H1 (cell line): ENCODE measurements around the gene CGN. TPM values are rescaled to one million over a fixed set of nuclear protein-coding genes. Genes with fewer than 3 reads are reported as not detected.

ENCODE experiments used
- CTCF ChIA-PET: fragments of 300-600 bp; sonication (Branson Sonifier 250); formaldehyde crosslinking; loops from one replicate; lab custom pipeline; 2021; ENCODE audit not compliant: partially characterized antibody; lab: Charles Lee
- POLR2A ChIA-PET: fragments of 300-600 bp; sonication (Branson Sonifier 250); formaldehyde crosslinking; loops from one replicate; lab custom pipeline; 2021; ENCODE audit warnings: inconsistent platforms; ENCODE audit not compliant: partially characterized antibody; lab: Charles Lee
- DNase-seq, 2 experiments: peaks; one replicate each; pipeline versions ENCODE4 v3.0.0 to v3.0.0-alpha.2; 2010 to 2022; ENCODE audit warnings: low spot score in 2 of 2, low read depth in 1 of 2, mixed read lengths in 1 of 2
- FAIRE-seq: peaks from 2 replicates; lab custom pipeline; 2011; peaks lifted over from hg19 to GRCh38; lab: Jason Lieb, UNC
- H2AFZ ChIP-seq: 2 replicates; pipeline ENCODE4 v1.8.1; 2012; ENCODE audit warnings: low read length, inconsistent platforms
- H2AK5ac ChIP-seq: 2 replicates; pipeline ENCODE4 v1.6.1; 2013; ENCODE audit warnings: low read depth, low read length
- H2BK120ac ChIP-seq: replicated peaks from 2 replicates; pipeline ENCODE3; 2013; ENCODE audit warnings: low read depth, low read length, inconsistent platforms
- H2BK12ac ChIP-seq: 2 replicates; pipeline ENCODE4 v1.6.1; 2013; ENCODE audit warnings: low read depth, low read length
- H2BK15ac ChIP-seq: 2 replicates; pipeline ENCODE4 v1.6.1; 2013; ENCODE audit warnings: low read length
- H2BK20ac ChIP-seq: 2 replicates; pipeline ENCODE4 v1.6.1; 2013; ENCODE audit warnings: low read length
- H2BK5ac ChIP-seq: 2 replicates; pipeline ENCODE4 v1.6.1; 2013; ENCODE audit warnings: low read depth, low read length
- H3K14ac ChIP-seq: 2 replicates; pipeline ENCODE4 v1.6.1; 2013; ENCODE audit warnings: inconsistent platforms; ENCODE audit not compliant: insufficient read length
- H3K18ac ChIP-seq: 2 replicates; pipeline ENCODE4 v1.6.1; 2013; ENCODE audit warnings: low read length; ENCODE audit errors: extremely low read depth
- H3K23ac ChIP-seq: 2 replicates; pipeline ENCODE4 v1.6.1; 2013; ENCODE audit warnings: inconsistent platforms; ENCODE audit not compliant: insufficient read length
- H3K23me2 ChIP-seq: 2 replicates; pipeline ENCODE4 v1.6.1; 2013; ENCODE audit warnings: low read depth, low read length
- H3K27ac ChIP-seq: 2 replicates; pipeline ENCODE4 v1.6.1; 2011; ENCODE audit warnings: low read depth, low read length, inconsistent platforms
- H3K27me3 ChIP-seq, 4 experiments: replicated peaks in 1 of 4; 1 replicate in 1 of 4; 2 replicates in 3 of 4; pipeline versions ENCODE4 v1.6.1 to v1.8.1; 2011 to 2013; ENCODE audit warnings: low read length in 3 of 4, mild to moderate bottlenecking in 3 of 4, inconsistent platforms in 2 of 4, mixed read lengths in 2 of 4, moderate library complexity in 1 of 4; ENCODE audit not compliant: control insufficient read depth in 3 of 4, insufficient read depth in 3 of 4; ENCODE audit errors: extremely low read depth in 1 of 4
- H3K36me3 ChIP-seq, 4 experiments: 2 replicates each; pipeline versions ENCODE4 v1.6.1 to v1.8.1; 2011 to 2013; ENCODE audit warnings: mild to moderate bottlenecking in 4 of 4, low read length in 3 of 4, moderate library complexity in 2 of 4, control low read depth in 1 of 4, inconsistent platforms in 1 of 4; ENCODE audit not compliant: insufficient read depth in 4 of 4, control insufficient read depth in 2 of 4
- H3K4ac ChIP-seq: replicated peaks from 2 replicates; pipeline ENCODE3; 2013; ENCODE audit warnings: low read length, low read depth, mixed read lengths, inconsistent platforms; ENCODE audit not compliant: insufficient read length
- H3K4me1 ChIP-seq, 4 experiments: replicated peaks in 1 of 4; 1 replicate in 1 of 4; 2 replicates in 3 of 4; pipeline versions ENCODE4 v1.6.1 to v1.8.1; 2011 to 2013; ENCODE audit warnings: low read length in 3 of 4, inconsistent platforms in 2 of 4, mixed read lengths in 1 of 4; ENCODE audit not compliant: insufficient read depth in 4 of 4, control insufficient read depth in 3 of 4
- H3K4me2 ChIP-seq, 2 experiments: 2 replicates each; pipeline versions ENCODE4 v1.6.1 to v1.8.1; 2011 to 2013; ENCODE audit warnings: low read depth in 2 of 2, low read length in 2 of 2, control low read depth in 1 of 2, inconsistent platforms in 1 of 2, mild to moderate bottlenecking in 1 of 2; ENCODE audit not compliant: insufficient read depth in 1 of 2
- H3K4me3 ChIP-seq, 4 experiments: fragments of 200-600, 300-600 bp in 1 of 4; sonication (generic), shearing (Covaris generic), sonication (Bioruptor Twin) in 1 of 4; 2 replicates each; pipeline versions ENCODE4 v1.5.1 to v1.8.1; 2011 to 2016; ENCODE audit warnings: low read length in 4 of 4, low read depth in 3 of 4, control low read depth in 2 of 4, inconsistent platforms in 2 of 4, mild to moderate bottlenecking in 2 of 4, mixed read lengths in 1 of 4, moderate library complexity in 1 of 4; ENCODE audit not compliant: insufficient read depth in 2 of 4; ENCODE audit errors: extremely low read depth in 1 of 4
- H3K56ac ChIP-seq: replicated peaks from 2 replicates; pipeline ENCODE3; 2013; ENCODE audit warnings: low read depth, mild to moderate bottlenecking, mixed read lengths, low read length, inconsistent platforms; ENCODE audit not compliant: insufficient read length
- H3K79me1 ChIP-seq: 2 replicates; pipeline ENCODE4 v1.6.1; 2013; ENCODE audit warnings: low read depth, low read length, control low read depth
- H3K79me2 ChIP-seq, 2 experiments: 2 replicates each; pipeline versions ENCODE4 v1.6.1 to v1.8.1; 2012 to 2013; ENCODE audit warnings: low read length in 2 of 2, mild to moderate bottlenecking in 2 of 2, inconsistent platforms in 1 of 2; ENCODE audit not compliant: insufficient read depth in 2 of 2, control insufficient read depth in 1 of 2
- H3K9ac ChIP-seq, 4 experiments: replicated peaks in 1 of 4; 1 replicate in 1 of 4; 2 replicates in 3 of 4; pipeline versions ENCODE4 v1.6.1 to v1.8.1; 2011 to 2013; ENCODE audit warnings: low read depth in 3 of 4, low read length in 3 of 4, control low read depth in 2 of 4, mild to moderate bottlenecking in 2 of 4, moderate library complexity in 2 of 4, inconsistent platforms in 1 of 4; ENCODE audit errors: extremely low read depth in 1 of 4
- H3K9me3 ChIP-seq, 2 experiments: 2 replicates each; pipeline versions ENCODE4 v1.6.1 to v1.8.1; 2012 to 2013; ENCODE audit warnings: mild to moderate bottlenecking in 2 of 2, moderate library complexity in 2 of 2, control low read depth in 1 of 2, inconsistent platforms in 1 of 2, low read depth in 1 of 2, low read length in 1 of 2, mixed read lengths in 1 of 2; ENCODE audit not compliant: insufficient read depth in 2 of 2
- H4K20me1 ChIP-seq, 2 experiments: replicated peaks in 1 of 2; 2 replicates each; pipeline versions ENCODE3 to v1.8.1; 2011 to 2013; ENCODE audit warnings: inconsistent platforms in 2 of 2, low read length in 2 of 2, mild to moderate bottlenecking in 1 of 2; ENCODE audit not compliant: insufficient read depth in 2 of 2, control insufficient read depth in 1 of 2
- H4K5ac ChIP-seq: 2 replicates; pipeline ENCODE4 v1.6.1; 2013; ENCODE audit warnings: low read length, low read depth, mixed read lengths, inconsistent platforms; ENCODE audit not compliant: insufficient read length
- H4K8ac ChIP-seq: 2 replicates; pipeline ENCODE4 v1.8.0; 2013; ENCODE audit warnings: mild to moderate bottlenecking, moderate library complexity, low read length, inconsistent platforms; ENCODE audit not compliant: insufficient read depth; ENCODE audit errors: extremely low read depth
- H4K91ac ChIP-seq: replicated peaks from 2 replicates; pipeline ENCODE3; 2013; ENCODE audit warnings: low read length, mixed read lengths, inconsistent platforms; ENCODE audit not compliant: insufficient read length
- ASH2L ChIP-seq: fragments of 200-600, 300-600 bp; sonication (generic); IDR thresholded peaks from one replicate; pipeline ENCODE4 v1.7.1; 2017; ENCODE audit warnings: low read length
- BCL11A ChIP-seq, 2 experiments: IDR thresholded peaks; one replicate each; pipeline ENCODE4 v1.6.1; 2011; ENCODE audit warnings: low read depth in 2 of 2, low read length in 2 of 2, mild to moderate bottlenecking in 2 of 2
- BRCA1 ChIP-seq: IDR thresholded peaks from 2 replicates; pipeline ENCODE4 v1.6.1; 2012; ENCODE audit warnings: low read depth, low read length, improper control_type of control experiment
- GABPA ChIP-seq: IDR thresholded peaks from 2 replicates; pipeline ENCODE4 v1.6.1; 2011; ENCODE audit warnings: mild to moderate bottlenecking, low read length, moderate library complexity, borderline replicate concordance; ENCODE audit not compliant: insufficient read depth
- GTF2F1 ChIP-seq: IDR thresholded peaks from 2 replicates; pipeline ENCODE4 v1.6.1; 2012; ENCODE audit warnings: low read depth, low read length, improper control_type of control experiment, borderline replicate concordance
- HDAC2 ChIP-seq, 2 experiments: fragments of 300-600 bp in 1 of 2; sonication (generic) in 1 of 2; IDR thresholded peaks; 2 replicates each; pipeline ENCODE4 v1.6.1; 2011 to 2012; ENCODE audit warnings: low read depth in 2 of 2, low read length in 2 of 2, mild to moderate bottlenecking in 2 of 2, moderate library complexity in 2 of 2, borderline replicate concordance in 1 of 2, inconsistent platforms in 1 of 2
- NANOG ChIP-seq: IDR thresholded peaks from 2 replicates; pipeline ENCODE4 v1.6.1; 2011; ENCODE audit warnings: low read length, low read depth, mild to moderate bottlenecking, inconsistent platforms; ENCODE audit not compliant: insufficient read depth, poor library complexity, severe bottlenecking
- NRF1 ChIP-seq: IDR thresholded peaks from 2 replicates; pipeline ENCODE4 v1.6.1; 2011; ENCODE audit warnings: mild to moderate bottlenecking, low read depth, low read length, improper control_type of control experiment
- POU5F1 ChIP-seq: IDR thresholded peaks from 2 replicates; pipeline ENCODE4 v1.6.1; 2011; ENCODE audit warnings: low read depth, mild to moderate bottlenecking, low read length, moderate library complexity
- RBBP5 ChIP-seq: IDR thresholded peaks from 2 replicates; pipeline ENCODE4 v1.7.1; 2012; ENCODE audit warnings: low read depth, mild to moderate bottlenecking, inconsistent platforms, low read length, moderate library complexity, borderline replicate concordance
- RNF2 ChIP-seq: fragments of 200-900, 300-1000 bp; sonication (generic); IDR thresholded peaks from 2 replicates; pipeline ENCODE4 v1.7.1; 2016; ENCODE audit warnings: borderline replicate concordance, low read depth, mild to moderate bottlenecking, antibody characterized with exemption, low read length; ENCODE audit not compliant: poor library complexity, severe bottlenecking; ENCODE audit errors: missing control alignments
- SUZ12 ChIP-seq: fragments of 200-600 bp; sonication (generic); IDR thresholded peaks from 2 replicates; pipeline ENCODE4 v1.6.1; 2012; ENCODE audit warnings: mild to moderate bottlenecking, inconsistent platforms, low read length, moderate library complexity, mixed read lengths
- WGBS, 2 experiments: shearing (Covaris generic) in 1 of 2; methylation state at CpG; one replicate each; pipeline versions ENCODE4 v1.1.6 to v1.1.7; 2013 to 2015; ENCODE audit warnings: low lambda C conversion rate in 2 of 2, mixed read lengths in 2 of 2, inconsistent platforms in 1 of 2, low coverage in 1 of 2, missing lambda C conversion rate in 1 of 2; ENCODE audit not compliant: insufficient replicate concordance in 2 of 2, insufficient coverage in 1 of 2, insufficient read length in 1 of 2; ENCODE audit errors: extremely low coverage in 1 of 2, missing lambda C conversion rate in 1 of 2; 5-methylcytosine and 5-hydroxymethylcytosine counted together
- polyA plus RNA-seq, 7 experiments: library from polyadenylated mRNA; depleted of rRNA in 3 of 7; stranded (reverse) in 5 of 7; unstranded in 2 of 7; fragments of >200 nt in 5 of 7; fragments of 200-250 nt in 2 of 7; gene quantifications; 1 replicate in 5 of 7; 2 replicates in 1 of 7; 4 replicates in 1 of 7; pipeline versions ENCODE4 v1.2.1 to v1.2.3, GENCODE V29; 2011 to 2013; ENCODE audit warnings: missing spikeins in 2 of 7, mixed read lengths in 2 of 7
- total RNA-seq: library from RNA; stranded (reverse); fragmentation: NEBNext Ultra II Directional; extraction: Animal tissue kit (Norgen Biotek cat#: 25700); gene quantifications from 2 replicates; pipeline ENCODE4 v1.2.1, GENCODE V29; 2021
- TF ChIP-seq, protein P1 (sequence below): IDR thresholded peaks from 2 replicates; pipeline ENCODE4 v1.6.1; 2012; ENCODE audit warnings: inconsistent platforms

Gene CGN
- total and polyA plus RNA-seq, 2 of the 8 experiments (the other 6 are each of a cell fraction or from before 2014, with no cell fraction given): 15.9 to 52.7 TPM

DNA sequence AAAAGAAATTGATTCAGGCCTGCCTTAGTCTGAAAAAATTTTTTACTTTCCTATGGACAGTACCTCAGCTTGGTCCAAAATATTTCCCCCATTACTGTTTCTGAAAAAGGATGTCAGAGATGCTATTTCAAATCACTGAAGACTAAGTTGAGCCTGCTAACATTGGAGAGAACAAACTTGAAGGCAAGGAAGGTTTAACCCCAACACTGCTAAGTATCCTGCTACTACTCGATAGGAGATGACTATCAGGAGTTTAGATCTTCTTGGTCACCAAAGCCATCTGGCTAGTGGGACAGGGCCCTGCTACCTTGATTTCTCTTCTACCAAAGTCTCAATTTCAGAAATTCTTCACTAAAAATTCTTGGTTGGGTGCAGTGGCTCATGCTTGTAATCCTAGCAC is 29.2 kb upstream of the CGN start:
- Histone ChIP-seq H3K27ac (no peak overlapping the region), H4K5ac (no peak overlapping the region), H3K14ac (no peak overlapping the region), H3K4ac (no peak overlapping the region), H4K91ac (no peak overlapping the region), H3K79me1 (no peaks in the 10 kb centered on the region; the same call in 1 of the 2 replicates), H3K9me3 (no peaks in the 10 kb centered on the region; a peak in 1 of 4 replicates), H3K56ac (no peak overlapping the region), H3K79me2 (no peaks in the 10 kb centered on the region), H3K4me3 (no peak overlapping the region), H2AK5ac (no peak overlapping the region), H2AFZ (no peak overlapping the region), H3K23ac (no peak overlapping the region), H3K18ac (no peak overlapping the region), H3K9ac (no peak overlapping the region), H3K23me2 (no peaks in the 10 kb centered on the region), H2BK15ac (no peak overlapping the region), H2BK12ac (no peak overlapping the region), H2BK120ac (no peak overlapping the region), H3K4me2 (no peak overlapping the region), H3K27me3 (no peaks in the 10 kb centered on the region), H3K36me3 (no peaks in the 10 kb centered on the region), H3K4me1 (no peaks in the 10 kb centered on the region), H2BK20ac (no peak overlapping the region), H4K8ac (no peak overlapping the region), H4K20me1 (no peaks in the 10 kb centered on the region), H2BK5ac (no peak overlapping the region)
- ChIA-PET CTCF (no interaction called here), POLR2A (interaction anchor here (0.6 to 1.0 kb wide), 2 partner anchors 15 to 47 kb away, joined by 3 read pairs; no protein-coding TSS in a partner anchor)
- no peak for DNase-seq
- FAIRE-seq: no peak
- WGBS, 2 experiments: 93% methylated on average over 1 of the region's 1 CpG; no CpG with 5 or more reads in 1 of the 2 experiments
- TF ChIP-seq GABPA: no peak
- TF ChIP-seq, protein P1, sequence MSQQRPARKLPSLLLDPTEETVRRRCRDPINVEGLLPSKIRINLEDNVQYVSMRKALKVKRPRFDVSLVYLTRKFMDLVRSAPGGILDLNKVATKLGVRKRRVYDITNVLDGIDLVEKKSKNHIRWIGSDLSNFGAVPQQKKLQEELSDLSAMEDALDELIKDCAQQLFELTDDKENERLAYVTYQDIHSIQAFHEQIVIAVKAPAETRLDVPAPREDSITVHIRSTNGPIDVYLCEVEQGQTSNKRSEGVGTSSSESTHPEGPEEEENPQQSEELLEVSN: no peak
- TF ChIP-seq BRCA1: no peak
- TF ChIP-seq ASH2L: no peak
- TF ChIP-seq BCL11A (IDR thresholded peaks at IDR 0.05; ENCODE audit: low read depth in 2 of 2, low read length in 2 of 2): no peak
- no peak for TF ChIP-seq RBBP5
- no peak for TF ChIP-seq NRF1
- TF ChIP-seq GTF2F1: no peak
- no peak for TF ChIP-seq RNF2
- TF ChIP-seq NANOG: no peak
- TF ChIP-seq HDAC2 (IDR thresholded peaks at IDR 0.05; ENCODE audit: borderline replicate concordance in 1 of 2, low read depth in 2 of 2, low read length in 2 of 2): no peak
- no peak for TF ChIP-seq POU5F1
- no peak for TF ChIP-seq SUZ12
